Activated CD8-positive, alpha-beta memory T cell treated with anti-CD3 and anti-CD28 coated beads, Interleukin-2, amount 10 ng/mL, durations not matched to agents 7 days and 5 days (primary cell): ENCODE data around the gene TNNT3. TPM values are rescaled to one million over a fixed set of nuclear protein-coding genes. Genes with fewer than 3 reads are reported as not detected.

Experiments
- ATAC-seq: fragments of 150-1000 bp; cut with Tn5 transposase; one replicate; pipeline ENCODE4 v1.10.0; 2021; ENCODE audit warnings: moderate library complexity
- CTCF ChIA-PET: fragments of 350-600 bp; sonication (Branson Sonifier 250); formaldehyde crosslinking; loops from one replicate; lab custom pipeline; 2021; ENCODE audit warnings: antibody characterized with exemption; lab: Charles Lee
- DNase-seq: peaks from one replicate; pipeline ENCODE4 v3.0.0-alpha.2; 2020
- H3K27ac Mint-ChIP-seq: one replicate; pipeline ENCODE4 v1.8.0; 2021; ENCODE audit warnings: mild to moderate bottlenecking, mixed read lengths
- H3K27me3 Mint-ChIP-seq: one replicate; pipeline ENCODE4 v1.8.0; 2021; ENCODE audit warnings: mixed read lengths
- H3K36me3 Mint-ChIP-seq: one replicate; pipeline ENCODE4 v1.8.0; 2021; ENCODE audit warnings: mild to moderate bottlenecking, mixed read lengths
- H3K4me1 Mint-ChIP-seq: one replicate; pipeline ENCODE4 v1.8.0; 2021; ENCODE audit warnings: mixed read lengths
- H3K4me3 Mint-ChIP-seq: one replicate; pipeline ENCODE4 v1.8.0; 2021; ENCODE audit warnings: mild to moderate bottlenecking, moderate library complexity, mixed read lengths
- H3K9me3 Mint-ChIP-seq: one replicate; pipeline ENCODE4 v1.8.0; 2022; ENCODE audit warnings: low read depth, mixed read lengths
- total RNA-seq, 2 experiments: library from RNA; stranded (reverse); gene quantifications; one replicate each; pipeline ENCODE4 v1.2.3, GENCODE V29; 2021

The TNNT3 gene
- total RNA-seq, 2 experiments from 2014 or later = 1.1 to 7.6 TPM

- no peak for DNase-seq
- H3K4me3 Mint-ChIP-seq = no peak overlapping the region
- no peaks in the 10 kb centered on the region for H3K4me1 Mint-ChIP-seq
- no peaks in the 10 kb centered on the region for H3K9me3 Mint-ChIP-seq
- CTCF ChIA-PET = no interaction called here
- no peak for ATAC-seq
- H3K27ac Mint-ChIP-seq = no peak overlapping the region
- no peaks in the 10 kb centered on the region for H3K27me3 Mint-ChIP-seq
- no peaks in the 10 kb centered on the region for H3K36me3 Mint-ChIP-seq
Observed at GRCh38 chr11:1963864-1964263, 44.4 kb downstream of the TNNT3 start.

GRCh38 chr11:1964348-1964747 lies 44.8 kb downstream of the TNNT3 start:
- Mint-ChIP-seq H3K27me3 (no peaks in the 10 kb centered on the region), H3K36me3 (no peaks in the 10 kb centered on the region), H3K27ac (no peak overlapping the region), H3K9me3 (no peaks in the 10 kb centered on the region), H3K4me1 (no peaks in the 10 kb centered on the region), H3K4me3 (no peak overlapping the region)
- DNase-seq (no peak), ATAC-seq (no peak)
- CTCF ChIA-PET = interaction anchor here (1.2 kb wide), 1 partner anchor 187 kb away, joined by 4 read pairs; no protein-coding TSS in a partner anchor

GRCh38 chr11:1964955-1965354 lies 45.5 kb downstream of the TNNT3 start:
- Mint-ChIP-seq H3K27me3 (no peaks in the 10 kb centered on the region), H3K36me3 (no peaks in the 10 kb centered on the region), H3K9me3 (no peaks in the 10 kb centered on the region), H3K27ac (no peak overlapping the region), H3K4me3 (no peak overlapping the region), H3K4me1 (no peaks in the 10 kb centered on the region)
- DNase-seq (no peak), ATAC-seq (no peak)
- CTCF ChIA-PET = interaction anchor here (1.2 kb wide), 1 partner anchor 186 kb away, joined by 4 read pairs; no protein-coding TSS in a partner anchor

GRCh38 chr11:1966531-1966930 lies 47.0 kb downstream of the TNNT3 start:
- H3K4me1 Mint-ChIP-seq = no peaks in the 10 kb centered on the region
- CTCF ChIA-PET = no interaction called here

GRCh38 chr11:1967641-1968225 lies 48.2 kb downstream of the TNNT3 start:
- no peaks in the 10 kb centered on the region for H3K36me3 Mint-ChIP-seq
- H3K27ac Mint-ChIP-seq = no peak overlapping the region
- ATAC-seq (no peak), DNase-seq (no peak)
- no peaks in the 10 kb centered on the region for H3K9me3 Mint-ChIP-seq
- H3K4me1 Mint-ChIP-seq = no peaks in the 10 kb centered on the region
- no peaks in the 10 kb centered on the region for H3K27me3 Mint-ChIP-seq
- CTCF ChIA-PET = interaction anchor here (2.4 kb wide), 1 partner anchor 135 kb away, joined by 5 read pairs; no protein-coding TSS in a partner anchor
- H3K4me3 Mint-ChIP-seq = no peak overlapping the region

More at GRCh38 chr11:1966531-1966930, 47.0 kb downstream of the TNNT3 start:
- DNase-seq = no peak
- Mint-ChIP-seq H3K27me3 (no peaks in the 10 kb centered on the region), H3K9me3 (no peaks in the 10 kb centered on the region), H3K36me3 (no peaks in the 10 kb centered on the region), H3K4me3 (no peak overlapping the region), H3K27ac (no peak overlapping the region)
- no peak for ATAC-seq

GRCh38 chr11:1968454-1969002 lies 49.0 kb downstream of the TNNT3 start:
- ATAC-seq (no peak), DNase-seq (no peak)
- H3K36me3 Mint-ChIP-seq = no peaks in the 10 kb centered on the region
- H3K27ac Mint-ChIP-seq = no peak overlapping the region
- H3K4me3 Mint-ChIP-seq = no peak overlapping the region
- H3K4me1 Mint-ChIP-seq = no peaks in the 10 kb centered on the region
- H3K27me3 Mint-ChIP-seq = no peaks in the 10 kb centered on the region
- CTCF ChIA-PET = interaction anchor here (2.4 kb wide), 1 partner anchor 136 kb away, joined by 5 read pairs; no protein-coding TSS in a partner anchor
- no peaks in the 10 kb centered on the region for H3K9me3 Mint-ChIP-seq

GRCh38 chr11:1969035-1969434 lies 49.5 kb downstream of the TNNT3 start:
- H3K27me3 Mint-ChIP-seq = no peaks in the 10 kb centered on the region
- H3K36me3 Mint-ChIP-seq = no peaks in the 10 kb centered on the region
- H3K9me3 Mint-ChIP-seq = no peaks in the 10 kb centered on the region
- H3K27ac Mint-ChIP-seq = no peak overlapping the region
- CTCF ChIA-PET = interaction anchor here (1.2 to 2.4 kb wide), 2 partner anchors 87 to 137 kb away, joined by 3 to 5 read pairs; no protein-coding TSS in a partner anchor
- H3K4me1 Mint-ChIP-seq = no peaks in the 10 kb centered on the region
- DNase-seq = no peak
- no peak for ATAC-seq
- H3K4me3 Mint-ChIP-seq = no peak overlapping the region

GRCh38 chr11:1969776-1970175 lies 50.3 kb downstream of the TNNT3 start:
- H3K4me3 Mint-ChIP-seq = no peak overlapping the region
- H3K9me3 Mint-ChIP-seq = no peaks in the 10 kb centered on the region
- no peak overlapping the region for H3K27ac Mint-ChIP-seq
- ATAC-seq (no peak), DNase-seq (no peak)
- no peaks in the 10 kb centered on the region for H3K4me1 Mint-ChIP-seq
- H3K27me3 Mint-ChIP-seq = no peaks in the 10 kb centered on the region
- CTCF ChIA-PET = interaction anchor here (1.2 kb wide), 1 partner anchor 87 kb away, joined by 3 read pairs; no protein-coding TSS in a partner anchor
- H3K36me3 Mint-ChIP-seq = no peaks in the 10 kb centered on the region

GRCh38 chr11:1970956-1971355 lies 51.5 kb downstream of the TNNT3 start:
- Mint-ChIP-seq H3K27ac (no peak overlapping the region), H3K27me3 (no peaks in the 10 kb centered on the region), H3K4me1 (no peaks in the 10 kb centered on the region), H3K9me3 (no peaks in the 10 kb centered on the region), H3K4me3 (no peak overlapping the region), H3K36me3 (no peaks in the 10 kb centered on the region)
- CTCF ChIA-PET = no interaction called here
- ATAC-seq (no peak), DNase-seq (no peak)

- H3K4me1 Mint-ChIP-seq = no peaks in the 10 kb centered on the region
- no peaks in the 10 kb centered on the region for H3K36me3 Mint-ChIP-seq
- H3K27ac Mint-ChIP-seq = no peak overlapping the region
- ATAC-seq (no peak), DNase-seq (no peak)
- CTCF ChIA-PET = no interaction called here
- no peaks in the 10 kb centered on the region for H3K27me3 Mint-ChIP-seq
- H3K4me3 Mint-ChIP-seq = no peak overlapping the region
- no peaks in the 10 kb centered on the region for H3K9me3 Mint-ChIP-seq
Observed at GRCh38 chr11:1975185-1975584, 55.7 kb downstream of the TNNT3 start.

GRCh38 chr11:1978720-1979473 lies 59.4 kb downstream of the TNNT3 start:
- DNase-seq = no peak
- H3K4me1 Mint-ChIP-seq = no peaks in the 10 kb centered on the region
- H3K27me3 Mint-ChIP-seq = no peaks in the 10 kb centered on the region
- no peak for ATAC-seq
- no peaks in the 10 kb centered on the region for H3K9me3 Mint-ChIP-seq
- CTCF ChIA-PET = interaction anchor here (0.8 kb wide), 1 partner anchor 22 kb away, joined by 3 read pairs; no protein-coding TSS in a partner anchor
- H3K4me3 Mint-ChIP-seq = no peak overlapping the region
- no peaks in the 10 kb centered on the region for H3K36me3 Mint-ChIP-seq
- H3K27ac Mint-ChIP-seq = no peak overlapping the region

- Mint-ChIP-seq H3K36me3 (no peaks in the 10 kb centered on the region), H3K4me3 (no peak overlapping the region), H3K9me3 (no peaks in the 10 kb centered on the region), H3K27ac (no peak overlapping the region), H3K4me1 (no peaks in the 10 kb centered on the region), H3K27me3 (no peaks in the 10 kb centered on the region)
- ATAC-seq (no peak), DNase-seq (no peak)
- CTCF ChIA-PET = interaction anchor here (0.8 kb wide), 1 partner anchor 147 kb away, joined by 3 read pairs; no protein-coding TSS in a partner anchor
Observed at GRCh38 chr11:1979607-1980006, 60.1 kb downstream of the TNNT3 start.

GRCh38 chr11:1982873-1983600 lies 63.5 kb downstream of the TNNT3 start:
- Mint-ChIP-seq H3K4me1 (no peaks in the 10 kb centered on the region), H3K27me3 (no peaks in the 10 kb centered on the region), H3K27ac (no peak overlapping the region), H3K4me3 (no peak overlapping the region), H3K36me3 (no peaks in the 10 kb centered on the region), H3K9me3 (no peaks in the 10 kb centered on the region)
- ATAC-seq (no peak), DNase-seq (no peak)
- CTCF ChIA-PET = no interaction called here
